Skeletal muscle cell (primary cell): Measurements from ENCODE around the gene DRC7.
"Not testable (repeated sequence)": the region's sequence is repeated elsewhere in the genome, so short reads cannot be mapped to it uniquely, and the experiment has no call there.

Experiments
- DNase-seq: peaks from one replicate; pipeline ENCODE4 v3.0.0-alpha.2; 2010; ENCODE audit warnings: low read depth
- H3K4me3 ChIP-seq: 2 replicates; pipeline ENCODE4 v1.5.1; 2011; ENCODE audit warnings: low read depth, mild to moderate bottlenecking, control low read depth, low read length, moderate library complexity

DRC7 gene

DNA sequence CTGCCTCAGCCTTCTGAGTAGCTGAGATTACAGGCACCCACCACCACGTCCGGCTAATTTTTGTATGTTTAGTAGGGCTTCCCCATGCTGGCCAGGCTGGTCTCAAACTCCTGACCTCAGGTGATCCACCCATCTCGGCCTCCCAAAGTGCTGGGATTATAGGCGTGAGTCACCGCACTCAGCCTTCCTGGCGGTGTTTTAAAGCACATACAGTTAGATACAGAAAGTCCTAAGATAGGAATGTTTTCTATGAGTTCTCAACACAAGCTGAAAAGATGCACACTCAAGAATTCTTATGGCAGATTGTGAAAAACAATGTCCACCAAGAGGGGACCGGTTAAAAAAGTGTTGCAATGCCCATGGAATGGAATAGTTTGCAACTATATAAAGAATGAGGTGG lies 23.2 kb upstream of the DRC7 start:
- not testable (repeated sequence) for DNase-seq, H3K4me3 ChIP-seq

DNA sequence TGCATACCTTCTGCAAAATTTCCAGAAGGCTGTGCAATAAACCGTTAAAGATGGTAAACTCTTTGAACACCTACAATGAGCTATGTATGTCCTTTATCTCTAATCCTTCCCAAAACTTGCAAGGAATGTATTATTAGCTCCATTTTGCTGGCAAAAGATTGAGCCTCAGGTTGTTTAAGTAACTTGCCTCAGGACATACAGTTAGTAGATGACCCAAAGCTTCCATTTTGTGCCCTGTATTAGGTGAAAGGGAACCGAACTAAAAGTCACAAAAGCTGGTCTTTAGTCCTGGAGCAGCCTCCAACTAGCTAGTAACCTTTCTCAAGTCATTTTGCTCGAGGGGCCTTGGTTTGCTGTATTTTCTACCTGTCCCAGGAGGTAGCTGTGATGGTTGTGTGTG lies 22.2 kb upstream of the DRC7 start:
- H3K4me3 ChIP-seq: no peak overlapping the region
- DNase-seq: no peak

DNA sequence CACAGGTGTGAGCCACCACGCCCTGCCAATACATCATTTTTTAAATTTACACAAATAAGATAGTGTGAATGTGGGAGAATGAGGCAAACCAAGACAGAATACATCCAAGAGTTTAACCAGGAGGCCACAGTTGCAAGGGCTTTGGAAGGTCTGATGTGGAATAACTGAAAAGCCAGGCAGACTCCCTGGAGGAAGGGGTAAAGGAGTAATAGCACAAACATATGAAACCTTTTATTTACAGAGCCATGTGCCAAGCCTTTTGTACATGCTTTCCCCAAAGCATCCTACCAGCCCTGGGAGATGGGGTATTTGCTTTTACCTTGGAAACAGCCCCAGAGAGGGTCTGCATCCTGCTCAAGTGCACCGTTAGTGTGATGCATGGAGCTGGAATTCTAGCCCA lies 21.8 kb upstream of the DRC7 start:
- no peak for DNase-seq
- no peak overlapping the region for H3K4me3 ChIP-seq

DNA sequence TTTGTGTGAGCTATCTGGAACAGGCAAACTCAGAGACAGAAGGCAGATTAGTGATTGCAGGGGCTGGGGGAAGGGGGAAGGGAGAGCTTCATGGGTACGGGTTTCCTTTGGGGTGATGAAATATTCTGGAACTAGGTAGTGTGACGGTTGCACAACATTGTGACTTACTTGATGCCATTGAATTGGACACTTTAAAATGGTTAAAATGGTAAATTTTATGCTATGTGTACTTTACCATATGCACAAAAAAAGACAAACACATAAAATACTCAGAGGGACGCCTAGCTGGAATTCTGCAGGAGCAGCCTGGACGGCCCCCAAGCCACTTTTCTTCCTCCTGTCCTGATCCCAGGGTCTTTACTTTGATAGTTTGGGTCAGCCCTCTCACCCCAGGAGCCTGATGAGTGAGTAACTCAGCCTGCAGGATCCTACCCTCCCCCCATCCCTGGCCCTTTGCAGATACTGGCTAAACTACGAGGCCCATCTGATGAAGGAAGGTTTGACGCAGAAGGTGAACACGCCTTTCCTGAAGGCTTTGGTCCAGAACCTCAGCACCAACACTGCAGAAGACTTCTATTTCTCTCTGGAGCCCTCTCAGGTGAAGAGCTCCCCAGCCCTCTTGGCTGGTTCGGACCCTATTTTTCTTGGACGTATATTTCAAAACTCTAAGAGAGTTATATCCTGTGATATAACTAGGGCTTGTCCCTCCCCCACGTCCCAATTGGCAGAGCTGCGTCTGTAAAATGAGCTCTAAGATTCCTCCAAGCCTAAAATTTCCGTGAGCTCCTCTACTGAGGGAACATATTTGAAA lies 18.7 kb upstream of the DRC7 start:
- H3K4me3 ChIP-seq: no peak overlapping the region
- no peak for DNase-seq

DNA sequence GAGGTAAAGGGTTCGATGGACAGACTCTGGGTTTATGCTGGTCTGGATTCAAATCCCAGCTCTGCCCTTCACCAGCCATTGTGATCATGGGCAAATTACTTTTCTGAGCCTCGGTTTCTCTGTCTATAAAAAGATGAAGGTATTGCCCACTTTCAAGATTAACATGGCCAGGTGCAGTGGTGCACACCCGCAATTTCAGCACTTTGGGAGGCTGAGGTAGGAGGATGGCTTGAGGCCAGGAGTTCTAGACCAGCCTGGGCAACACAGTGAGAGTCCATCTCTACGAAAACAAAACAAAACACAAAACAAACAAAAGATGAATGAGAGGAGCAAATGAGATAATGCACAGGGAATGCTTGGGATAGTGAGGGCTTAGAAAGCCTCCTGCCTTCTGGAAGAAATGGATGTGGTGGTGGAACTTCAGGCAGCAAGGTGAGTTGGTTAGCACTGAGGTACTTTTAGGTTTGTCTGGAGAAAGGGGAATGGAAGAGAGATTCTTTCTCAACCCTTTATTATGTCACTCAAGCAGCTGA lies 18.0 kb upstream of the DRC7 start:
- no peak overlapping the region for H3K4me3 ChIP-seq
- DNase-seq: no peak

DNA sequence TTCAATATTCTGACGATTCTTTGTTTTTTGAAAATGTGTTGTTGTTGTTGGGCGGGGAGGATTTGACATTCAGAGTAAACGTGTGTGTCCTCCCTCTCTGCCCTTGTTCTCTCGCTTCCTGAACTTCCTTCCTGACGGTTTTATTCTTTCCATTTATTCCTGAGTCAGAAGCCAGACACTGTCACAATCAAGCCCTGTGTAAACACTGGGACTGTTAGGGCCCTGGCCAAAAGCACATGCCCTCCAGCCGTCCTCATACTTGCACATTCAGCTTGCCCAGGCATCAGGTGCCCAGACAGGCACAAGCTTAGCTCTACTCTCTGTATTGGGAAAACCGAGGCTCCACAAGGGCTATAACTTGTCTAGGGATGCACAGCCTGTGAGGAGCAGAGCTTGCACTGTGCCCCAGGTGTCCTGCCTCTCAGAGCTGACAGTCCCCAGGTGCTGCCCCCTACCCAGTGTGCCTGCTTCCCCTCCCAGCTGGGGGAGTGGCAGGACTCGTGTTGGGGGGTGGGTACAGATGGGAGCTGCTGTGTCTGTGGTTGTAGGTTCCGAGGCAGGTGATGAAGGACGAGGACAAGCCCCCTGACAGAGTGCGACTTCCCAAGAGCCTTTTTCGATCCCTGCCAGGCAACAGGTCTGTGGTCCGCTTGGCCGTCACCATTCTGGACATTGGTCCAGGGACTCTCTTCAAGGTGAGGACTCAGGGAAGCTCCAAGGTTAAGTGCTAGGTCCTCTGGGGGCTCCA lies 16.8 kb upstream of the DRC7 start:
- no peak overlapping the region for H3K4me3 ChIP-seq
- DNase-seq: no peak

GRCh38 chr16:57679016-57679415 lies 15.6 kb upstream of the DRC7 start:
- no peak overlapping the region for H3K4me3 ChIP-seq
- DNase-seq: no peak

DNA sequence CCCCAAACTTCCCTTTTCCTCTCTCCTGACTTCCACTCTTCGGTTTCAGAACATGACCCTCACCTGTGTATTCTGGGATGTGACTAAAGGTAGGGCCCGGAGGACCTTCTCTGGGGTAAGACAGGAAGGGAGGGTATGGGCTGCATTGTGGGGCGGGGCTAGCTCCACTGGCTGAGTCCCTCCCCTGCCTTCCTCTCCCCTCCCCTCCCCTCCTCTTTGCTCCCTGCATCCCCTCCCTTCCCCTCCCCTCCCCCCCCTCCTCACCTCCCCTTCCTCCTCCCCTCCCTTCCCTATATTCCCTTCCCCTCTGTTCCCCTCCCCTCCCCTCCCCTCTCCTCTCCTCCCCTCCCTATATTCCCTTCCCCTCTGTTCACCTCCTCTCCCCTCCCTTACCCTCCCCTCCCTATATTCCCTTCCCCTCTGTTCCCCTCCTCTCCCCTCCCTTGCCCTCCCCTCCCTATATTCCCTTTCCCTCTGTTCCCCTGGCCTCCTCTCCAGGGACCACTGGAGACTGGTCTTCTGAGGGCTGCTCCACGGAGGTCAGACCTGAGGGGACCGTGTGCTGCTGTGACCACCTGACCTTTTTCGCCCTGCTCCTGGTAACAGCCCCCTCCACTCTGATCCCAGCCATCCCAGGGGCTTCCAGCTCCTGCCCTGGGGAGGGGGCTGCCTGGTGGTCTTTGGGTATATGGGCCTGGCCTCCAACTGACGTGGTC lies 14.7 kb upstream of the DRC7 start:
- H3K4me3 ChIP-seq: no peak overlapping the region
- DNase-seq: no peak

DNA sequence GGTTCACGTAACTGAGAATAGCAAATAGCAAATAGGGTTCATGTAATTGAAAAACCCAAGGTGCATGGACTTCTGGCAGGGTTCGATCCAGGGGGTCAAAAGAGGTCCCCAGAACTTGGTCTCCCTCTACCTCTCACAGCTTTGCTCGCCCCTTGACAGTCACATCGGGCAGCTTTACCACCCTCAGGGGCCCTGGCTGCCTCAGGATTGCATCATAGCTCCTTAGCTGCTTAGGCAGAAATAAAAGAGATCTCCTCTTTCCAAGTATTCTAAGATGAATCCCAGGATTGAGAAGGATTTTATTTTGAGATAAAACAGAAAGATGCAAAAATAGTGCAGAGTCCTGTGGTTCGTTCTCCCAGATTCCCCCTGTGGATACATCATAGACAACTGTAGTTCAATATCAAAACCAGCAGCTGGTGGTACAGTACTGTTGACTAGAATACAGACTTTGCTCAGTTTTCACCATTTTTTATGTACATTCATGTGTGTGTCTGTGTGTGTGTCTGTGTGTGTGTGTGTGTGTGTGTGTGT lies 13.7 kb upstream of the DRC7 start:
- no peak for DNase-seq

DNA sequence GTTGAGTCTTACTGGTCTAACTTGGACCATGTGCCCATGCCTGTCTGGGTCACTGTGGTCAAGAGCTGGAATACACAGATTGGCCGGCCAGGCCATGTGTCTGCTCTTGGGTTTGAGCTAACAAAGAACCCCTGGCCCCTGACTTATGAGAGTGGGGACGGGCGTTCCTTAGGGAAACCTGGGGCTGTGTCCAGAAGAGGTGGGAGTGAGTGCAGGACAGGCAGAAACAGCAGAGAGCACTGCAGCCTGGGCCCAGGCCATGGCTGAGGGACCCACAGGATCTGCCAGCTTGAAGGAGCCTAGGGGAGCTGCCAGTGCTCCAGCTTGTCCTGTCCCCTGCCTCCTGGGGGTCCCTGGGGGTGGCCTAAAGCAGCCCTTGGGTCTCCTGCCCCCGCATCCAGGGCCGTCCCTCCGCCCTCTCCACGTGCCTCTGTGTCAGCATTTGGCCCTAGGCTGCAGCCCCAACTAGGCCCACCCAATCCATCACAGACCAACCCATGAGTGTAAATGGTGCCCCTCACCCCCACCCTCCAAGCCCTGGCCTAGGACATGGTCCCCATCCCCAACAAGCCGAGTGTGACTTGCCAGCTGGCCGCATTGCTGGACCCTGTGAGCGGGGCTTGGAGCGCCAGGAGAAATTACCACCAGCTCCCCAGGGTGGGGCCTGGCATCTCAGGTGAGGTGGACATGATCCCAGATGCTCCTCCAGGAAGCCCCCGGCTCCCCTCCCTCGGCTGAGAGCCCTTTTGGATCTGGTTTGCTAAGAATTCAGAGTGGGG lies 12.5 kb upstream of the DRC7 start:
- DNase-seq: no peak
- H3K4me3 ChIP-seq: no peak overlapping the region

More for the DNA sequence above, 13.7 kb upstream of the DRC7 start:
- no peak overlapping the region for H3K4me3 ChIP-seq

GRCh38 chr16:57682809-57683635 lies 11.6 kb upstream of the DRC7 start:
- no peak for DNase-seq
- no peak overlapping the region for H3K4me3 ChIP-seq

DNA sequence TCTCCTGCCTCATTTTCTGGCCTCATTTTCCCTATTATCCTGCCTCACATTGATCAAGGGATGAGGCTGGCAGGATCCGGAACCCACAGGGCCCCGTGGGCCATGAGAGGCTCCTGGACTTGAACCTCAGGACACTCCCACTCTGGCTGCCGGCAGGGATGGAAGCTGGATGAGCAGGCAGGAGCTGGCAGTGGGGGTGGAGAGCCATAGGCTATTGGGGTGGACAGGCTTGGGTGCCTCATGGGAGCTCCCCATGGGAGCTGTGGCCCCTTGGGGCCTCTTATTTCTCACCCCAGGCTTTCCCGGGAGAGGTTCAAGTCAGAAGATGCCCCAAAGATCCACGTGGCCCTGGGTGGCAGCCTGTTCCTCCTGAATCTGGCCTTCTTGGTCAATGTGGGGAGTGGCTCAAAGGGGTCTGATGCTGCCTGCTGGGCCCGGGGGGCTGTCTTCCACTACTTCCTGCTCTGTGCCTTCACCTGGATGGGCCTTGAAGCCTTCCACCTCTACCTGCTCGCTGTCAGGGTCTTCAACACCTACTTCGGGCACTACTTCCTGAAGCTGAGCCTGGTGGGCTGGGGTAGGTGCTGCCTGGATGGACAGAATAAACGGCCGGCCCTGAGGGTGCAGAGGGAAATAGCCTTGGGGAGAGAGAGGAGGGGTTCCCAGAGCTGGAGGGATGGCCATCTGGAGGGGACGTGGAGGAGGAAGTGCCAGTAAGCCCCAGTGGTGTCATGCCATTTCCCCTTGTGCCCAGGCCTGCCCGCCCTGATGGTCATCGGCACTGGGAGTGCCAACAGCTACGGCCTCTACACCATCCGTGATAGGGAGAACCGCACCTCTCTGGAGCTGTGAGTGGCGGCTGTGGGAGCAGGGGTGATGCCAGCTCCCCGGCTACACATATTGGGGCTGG lies 10.7 kb upstream of the DRC7 start:
- no peak overlapping the region for H3K4me3 ChIP-seq
- DNase-seq: no peak

DNA sequence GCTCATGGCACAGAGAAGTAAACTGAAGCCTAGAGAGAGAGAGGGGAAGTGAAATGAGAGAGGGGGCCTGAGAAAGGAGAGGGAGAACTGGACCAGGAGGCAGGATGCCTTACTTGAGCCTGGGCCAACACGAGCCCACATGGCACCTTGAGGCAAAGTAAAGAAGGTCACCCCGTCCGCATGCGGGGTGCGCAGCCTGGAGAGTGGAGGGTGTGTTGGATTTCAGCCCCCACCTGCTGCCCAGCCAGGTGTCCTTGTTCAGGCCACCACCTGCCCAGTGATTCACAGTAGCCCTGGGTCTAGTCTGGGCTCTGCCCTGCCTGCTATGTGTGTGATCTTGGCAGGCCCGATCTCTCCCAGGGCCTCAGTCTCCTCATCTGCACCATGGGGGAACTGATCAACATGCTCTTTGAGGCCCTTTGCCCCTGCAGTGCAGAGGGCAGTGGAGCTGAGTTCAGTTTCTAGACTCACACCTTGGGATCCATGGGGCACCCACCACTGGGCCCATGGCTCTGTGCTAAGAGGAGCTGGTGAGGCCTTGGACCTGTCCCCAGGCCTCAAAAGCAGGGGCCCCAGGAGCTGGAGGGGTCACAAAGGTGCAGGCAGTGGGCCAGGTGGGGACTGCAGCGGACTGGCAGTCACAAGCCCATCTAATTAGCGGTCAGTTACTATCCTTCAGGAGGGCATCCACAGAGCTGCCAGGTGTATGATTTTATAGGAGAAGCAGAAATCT lies 9.8 kb upstream of the DRC7 start:
- H3K4me3 ChIP-seq: no peak overlapping the region
- no peak for DNase-seq

DNA sequence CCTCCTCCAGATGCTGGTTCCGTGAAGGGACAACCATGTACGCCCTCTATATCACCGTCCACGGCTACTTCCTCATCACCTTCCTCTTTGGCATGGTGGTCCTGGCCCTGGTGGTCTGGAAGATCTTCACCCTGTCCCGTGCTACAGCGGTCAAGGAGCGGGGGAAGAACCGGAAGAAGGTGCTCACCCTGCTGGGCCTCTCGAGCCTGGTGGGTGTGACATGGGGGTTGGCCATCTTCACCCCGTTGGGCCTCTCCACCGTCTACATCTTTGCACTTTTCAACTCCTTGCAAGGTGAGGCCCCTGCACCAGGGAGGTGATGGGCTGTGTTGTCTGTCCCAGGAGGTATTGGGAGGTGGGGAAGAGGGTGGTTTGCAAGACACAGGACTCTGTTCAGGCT lies 9.0 kb upstream of the DRC7 start:
- H3K4me3 ChIP-seq: no peak overlapping the region
- DNase-seq: no peak

DNA sequence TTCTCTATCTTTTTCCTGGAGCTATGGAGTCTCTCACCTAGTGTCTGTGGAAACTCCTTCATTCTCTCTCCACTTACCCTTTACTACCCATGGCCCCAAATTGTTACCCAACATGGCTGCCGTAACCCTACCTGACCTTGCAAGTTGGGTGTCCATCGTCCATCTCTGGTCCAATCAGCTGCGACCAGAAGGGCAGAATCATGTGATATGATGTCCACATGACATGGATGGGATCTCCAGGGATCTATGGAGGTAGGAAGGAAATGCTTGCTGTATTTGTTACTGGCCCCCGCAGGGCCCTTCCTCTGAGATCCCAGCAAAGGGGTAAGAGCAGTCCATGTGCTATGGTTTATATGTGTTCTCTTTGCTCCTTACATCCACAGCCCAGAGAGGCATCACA lies 8.0 kb upstream of the DRC7 start:
- DNase-seq: no peak
- no peak overlapping the region for H3K4me3 ChIP-seq

DNA sequence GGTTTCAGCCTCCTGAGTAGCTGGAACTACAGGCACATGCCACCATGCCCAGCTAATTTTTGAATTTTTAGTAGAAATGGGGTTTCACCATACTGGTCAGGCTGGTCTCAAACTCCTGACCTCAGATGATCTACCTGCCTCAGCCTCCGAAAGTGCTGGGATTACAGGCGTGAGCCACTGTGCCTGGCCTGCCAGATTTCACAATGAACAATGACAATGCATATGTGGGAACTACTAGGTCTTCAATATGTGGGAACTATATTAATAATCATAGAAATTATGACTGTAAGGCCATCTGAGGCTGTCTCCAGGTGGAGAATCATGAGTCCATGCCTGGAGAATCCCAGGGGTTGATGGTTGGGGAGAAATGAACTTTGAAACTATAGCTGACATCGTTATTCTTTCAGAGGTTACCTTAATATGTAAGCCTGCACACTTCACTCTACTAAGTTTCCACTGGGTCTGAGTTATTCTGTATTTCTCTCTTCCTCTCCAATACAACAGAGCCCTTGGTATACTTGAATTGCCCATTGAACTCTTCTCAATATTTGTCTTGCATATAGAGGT lies 7.2 kb upstream of the DRC7 start:
- DNase-seq: no peak
- no peak overlapping the region for H3K4me3 ChIP-seq
